ENCODE results near the gene YTHDF1. TPM values are rescaled to one million over a fixed set of nuclear protein-coding genes. Genes with fewer than 3 reads are reported as not detected.

Gene YTHDF1
- polyA plus RNA-seq, 1 donor from 2014 or later = 36.9 TPM

DNA sequence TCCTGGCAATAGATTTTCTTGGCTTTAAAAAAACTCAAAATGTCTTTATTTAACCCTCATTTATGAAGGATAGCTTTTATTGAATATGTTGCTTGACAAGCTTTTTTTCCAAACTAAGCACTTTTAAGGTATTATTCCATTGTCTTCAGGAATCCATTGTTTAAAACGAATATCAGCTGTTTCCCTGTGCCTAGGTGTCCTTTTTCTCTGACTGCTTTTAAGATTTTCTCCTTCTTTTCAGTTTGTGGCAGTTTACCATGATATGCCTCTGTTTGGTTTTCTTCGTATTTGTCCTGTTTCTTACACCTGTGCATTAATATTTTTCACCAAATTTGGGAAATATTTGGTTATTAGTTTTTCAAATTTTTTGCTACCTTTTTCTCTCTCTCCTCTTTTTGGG, 68.4 kb downstream of the YTHDF1 start:
- Histone ChIP-seq H3K9me3 (ENCODE audit: low read length) (peaks cover 8% of the 10 kb centered on the region), H3K79me2 (replicated peaks; ENCODE audit: insufficient read depth, low read length) (no peaks in the 10 kb centered on the region), H3K9me2 (ENCODE audit: insufficient read depth, low read length) (no peaks in the 10 kb centered on the region), H3K4me2 (ENCODE audit: low read length) (no peak overlapping the region), H3K27ac (ENCODE audit: low read length) (no peak overlapping the region), H3K36me3 (ENCODE audit: insufficient read depth, low read length) (no peaks in the 10 kb centered on the region), H3K9ac (ENCODE audit: low read length) (no peak overlapping the region), H3F3A (ENCODE audit: insufficient read depth, low read length, poor library complexity, severe bottlenecking) (no peaks in the 10 kb centered on the region), H3K4me3 (ENCODE audit: low read length) (no peak overlapping the region), H2AFZ (ENCODE audit: low read depth, low read length) (no peak overlapping the region), H3K27me3 (ENCODE audit: insufficient read depth, low read depth, low read length) (no peaks in the 10 kb centered on the region), H4K20me1 (ENCODE audit: insufficient read depth) (no peaks in the 10 kb centered on the region)
- no peak for TF ChIP-seq TAF1 (IDR thresholded peaks at IDR 0.05; ENCODE audit: low read depth)
- TF ChIP-seq POLR2AphosphoS5 (IDR thresholded peaks at IDR 0.05) = no peak
- no peak for TF ChIP-seq MXI1 (conservative IDR thresholded peaks at IDR 0.05; ENCODE audit: poor library complexity, severe bottlenecking)
- TF ChIP-seq SMC3 (conservative IDR thresholded peaks at IDR 0.05; ENCODE audit: poor library complexity) = no peak
- no peak for TF ChIP-seq EP300 (conservative IDR thresholded peaks at IDR 0.05; ENCODE audit: poor library complexity, severe bottlenecking)
- TF ChIP-seq, protein P1, sequence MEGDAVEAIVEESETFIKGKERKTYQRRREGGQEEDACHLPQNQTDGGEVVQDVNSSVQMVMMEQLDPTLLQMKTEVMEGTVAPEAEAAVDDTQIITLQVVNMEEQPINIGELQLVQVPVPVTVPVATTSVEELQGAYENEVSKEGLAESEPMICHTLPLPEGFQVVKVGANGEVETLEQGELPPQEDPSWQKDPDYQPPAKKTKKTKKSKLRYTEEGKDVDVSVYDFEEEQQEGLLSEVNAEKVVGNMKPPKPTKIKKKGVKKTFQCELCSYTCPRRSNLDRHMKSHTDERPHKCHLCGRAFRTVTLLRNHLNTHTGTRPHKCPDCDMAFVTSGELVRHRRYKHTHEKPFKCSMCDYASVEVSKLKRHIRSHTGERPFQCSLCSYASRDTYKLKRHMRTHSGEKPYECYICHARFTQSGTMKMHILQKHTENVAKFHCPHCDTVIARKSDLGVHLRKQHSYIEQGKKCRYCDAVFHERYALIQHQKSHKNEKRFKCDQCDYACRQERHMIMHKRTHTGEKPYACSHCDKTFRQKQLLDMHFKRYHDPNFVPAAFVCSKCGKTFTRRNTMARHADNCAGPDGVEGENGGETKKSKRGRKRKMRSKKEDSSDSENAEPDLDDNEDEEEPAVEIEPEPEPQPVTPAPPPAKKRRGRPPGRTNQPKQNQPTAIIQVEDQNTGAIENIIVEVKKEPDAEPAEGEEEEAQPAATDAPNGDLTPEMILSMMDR (IDR thresholded peaks at IDR 0.05; ENCODE audit: poor library complexity, severe bottlenecking) = no peak
- TF ChIP-seq, protein P2, sequence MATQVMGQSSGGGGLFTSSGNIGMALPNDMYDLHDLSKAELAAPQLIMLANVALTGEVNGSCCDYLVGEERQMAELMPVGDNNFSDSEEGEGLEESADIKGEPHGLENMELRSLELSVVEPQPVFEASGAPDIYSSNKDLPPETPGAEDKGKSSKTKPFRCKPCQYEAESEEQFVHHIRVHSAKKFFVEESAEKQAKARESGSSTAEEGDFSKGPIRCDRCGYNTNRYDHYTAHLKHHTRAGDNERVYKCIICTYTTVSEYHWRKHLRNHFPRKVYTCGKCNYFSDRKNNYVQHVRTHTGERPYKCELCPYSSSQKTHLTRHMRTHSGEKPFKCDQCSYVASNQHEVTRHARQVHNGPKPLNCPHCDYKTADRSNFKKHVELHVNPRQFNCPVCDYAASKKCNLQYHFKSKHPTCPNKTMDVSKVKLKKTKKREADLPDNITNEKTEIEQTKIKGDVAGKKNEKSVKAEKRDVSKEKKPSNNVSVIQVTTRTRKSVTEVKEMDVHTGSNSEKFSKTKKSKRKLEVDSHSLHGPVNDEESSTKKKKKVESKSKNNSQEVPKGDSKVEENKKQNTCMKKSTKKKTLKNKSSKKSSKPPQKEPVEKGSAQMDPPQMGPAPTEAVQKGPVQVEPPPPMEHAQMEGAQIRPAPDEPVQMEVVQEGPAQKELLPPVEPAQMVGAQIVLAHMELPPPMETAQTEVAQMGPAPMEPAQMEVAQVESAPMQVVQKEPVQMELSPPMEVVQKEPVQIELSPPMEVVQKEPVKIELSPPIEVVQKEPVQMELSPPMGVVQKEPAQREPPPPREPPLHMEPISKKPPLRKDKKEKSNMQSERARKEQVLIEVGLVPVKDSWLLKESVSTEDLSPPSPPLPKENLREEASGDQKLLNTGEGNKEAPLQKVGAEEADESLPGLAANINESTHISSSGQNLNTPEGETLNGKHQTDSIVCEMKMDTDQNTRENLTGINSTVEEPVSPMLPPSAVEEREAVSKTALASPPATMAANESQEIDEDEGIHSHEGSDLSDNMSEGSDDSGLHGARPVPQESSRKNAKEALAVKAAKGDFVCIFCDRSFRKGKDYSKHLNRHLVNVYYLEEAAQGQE (IDR thresholded peaks at IDR 0.05; ENCODE audit: borderline replicate concordance) = no peak
- TF ChIP-seq RAD21 (conservative IDR thresholded peaks at IDR 0.05) = no peak
- TF ChIP-seq EZH2 (IDR thresholded peaks at IDR 0.05; ENCODE audit: borderline replicate concordance, insufficient read depth, low read length, poor library complexity, severe bottlenecking) = no peak

Small RNA genes within 50 kb of the gene (small RNA-seq; reads per million reads assigned to genes)
- gene MIR124-3 (0 to 2.2 (median 2.1) reads per million in 3 experiments), gene MIR3196 (0 reads per million in 3 experiments)

Other genes starting within 250 kb of the YTHDF1 start
- gene BHLHE23, start 209.2 kb downstream of the YTHDF1 start, polyA plus RNA-seq = not detected in 2 replicates
- not detected in 2 replicates for gene BIRC7, start 19.8 kb upstream of the YTHDF1 start, polyA plus RNA-seq
- 11.2 and 18.7 TPM in 2 replicates for gene NKAIN4, start 38.3 kb upstream of the YTHDF1 start, polyA plus RNA-seq
- gene ARFGAP1, start 56.7 kb upstream of the YTHDF1 start, polyA plus RNA-seq = 70.2 and 82.0 TPM in 2 replicates
- 0.46 and 1.1 TPM in 2 replicates for gene COL20A1, start 77.1 kb upstream of the YTHDF1 start, polyA plus RNA-seq
- gene CHRNA4, start 145.2 kb upstream of the YTHDF1 start, polyA plus RNA-seq = 6.8 and 10.5 TPM in 2 replicates

All from neural cell (in vitro differentiated cells).